ENCODE measurements around the gene C1orf185. TPM values are rescaled to one million over a fixed set of nuclear protein-coding genes. Genes with fewer than 3 reads are reported as not detected.

C1orf185 gene
- total and polyA plus RNA-seq, 3 donors from 2014 or later = 6.6 to 32.8 (median 8.2) TPM

GRCh38 chr1:51192213-51192843 is 90.3 kb downstream of the C1orf185 start:
- DNase-seq = peak; percentile 88
- H3K36me3 ChIP-seq (ENCODE audit: low read depth, missing control alignments) = no peaks in the 10 kb centered on the region
- TF ChIP-seq POLR2A (IDR thresholded peaks at IDR 0.05) = no peak
- TF ChIP-seq CTCF (IDR thresholded peaks at IDR 0.05) = peak; percentile 19 to 88 (median 75)
- no peaks in the 10 kb centered on the region for H3K9me3 ChIP-seq
- no peak overlapping the region for H3K4me3 ChIP-seq
- no peak overlapping the region for H3K27ac ChIP-seq
- 33 to 54% methylated on average over 3 of the region's 3 CpGs for WGBS, 2 donors
- intact Hi-C loops (cut with DNase I; ENCODE audit: low total_unique reads) = loop anchor here (10.0 kb wide), 1 partner anchor 102 kb away; no protein-coding TSS in a partner anchor
- no peaks in the 10 kb centered on the region for H3K27me3 ChIP-seq
- H3K4me1 ChIP-seq = no peaks in the 10 kb centered on the region

- Histone ChIP-seq H3K4me1 (no peaks in the 10 kb centered on the region), H3K27ac (no peak overlapping the region), H3K27me3 (no peaks in the 10 kb centered on the region), H3K9me3 (no peaks in the 10 kb centered on the region), H3K36me3 (ENCODE audit: low read depth, missing control alignments) (no peaks in the 10 kb centered on the region), H3K4me3 (no peak overlapping the region)
- no peak for DNase-seq
- intact Hi-C loops (cut with DNase I; ENCODE audit: low total_unique reads) = loop anchor here (10.0 kb wide), 1 partner anchor 101 kb away; no protein-coding TSS in a partner anchor
- TF ChIP-seq CTCF (IDR thresholded peaks at IDR 0.05) (no peak), POLR2A (IDR thresholded peaks at IDR 0.05) (no peak)
Observed at GRCh38 chr1:51193564-51193963, 91.5 kb downstream of the C1orf185 start.

MicroRNAs within 50 kb of the gene (microRNA counts, 767-probe panel; counts per million panel counts)
- microRNA hsa-miR-4421 = 0 to 152 counts per million in 2 donors

Small RNA genes lying within 50 kb of the gene (microRNA-seq; reads per million reads assigned to microRNA genes)
- gene MIR4421 (ENCODE audit: borderline number of aligned reads in 2 of 2, borderline replicate concordance in 1 of 2) (0 reads per million in 2 donors), gene MIR6500 (ENCODE audit: borderline number of aligned reads in 2 of 2, borderline replicate concordance in 1 of 2) (0 reads per million in 2 donors)

Small RNA genes lying within 50 kb of the gene (small RNA-seq; reads per million reads assigned to genes)
- gene MIR4421 = 0 reads per million in 2 donors
- 0 reads per million in 2 donors for gene MIR6500
- 0 reads per million in 2 donors for gene RF00019

Other genes with a start within 250 kb of the C1orf185 start
- gene FAF1, start 142.0 kb upstream of the C1orf185 start, total RNA-seq = 10 to 100 TPM; 46.5 to 61.6 TPM
- gene FAF1, start 142.0 kb upstream of the C1orf185 start, polyA plus RNA-seq (ENCODE audit: insufficient read depth, low read depth, low replicate concordance) = 236 TPM
- gene CDKN2C, start 132.0 kb upstream of the C1orf185 start, total RNA-seq = 1 to 10 TPM; 7.4 to 9.5 TPM
- 8.8 TPM for gene CDKN2C, start 132.0 kb upstream of the C1orf185 start, polyA plus RNA-seq (ENCODE audit: insufficient read depth, low read depth, low replicate concordance)
- 10 to 100 TPM; 59.8 to 89.7 TPM for gene RNF11, start 134.0 kb downstream of the C1orf185 start, total RNA-seq
- 108 TPM for gene RNF11, start 134.0 kb downstream of the C1orf185 start, polyA plus RNA-seq (ENCODE audit: insufficient read depth, low read depth, low replicate concordance)
- 100 to 1,000 TPM in 1 of 2 donors, 10 to 100 TPM in 1; 64.7 to 121 TPM for gene TTC39A, start 228.3 kb downstream of the C1orf185 start, total RNA-seq
- 120 TPM for gene TTC39A, start 228.3 kb downstream of the C1orf185 start, polyA plus RNA-seq (ENCODE audit: insufficient read depth, low read depth, low replicate concordance)